H9 (cell line): ENCODE data around the gene ATP6V1D. TPM values are rescaled to one million over a fixed set of nuclear protein-coding genes. Genes with fewer than 3 reads are reported as not detected.

Experiments used
- DNase-seq: peaks from one replicate; pipeline ENCODE4 v3.0.0-alpha.2; 2017
- H2AFZ ChIP-seq: one replicate; pipeline ENCODE4 v1.6.1; 2013; ENCODE audit warnings: mild to moderate bottlenecking, low read length, control low read depth, moderate library complexity
- H2AK5ac ChIP-seq: 2 replicates; pipeline ENCODE4 v1.6.1; 2013; ENCODE audit warnings: low read length, control low read depth, mixed read lengths; ENCODE audit not compliant: insufficient read length
- H2BK120ac ChIP-seq: one replicate; pipeline ENCODE4 v1.6.1; 2013; ENCODE audit warnings: low read depth, mild to moderate bottlenecking, low read length, control low read depth, inconsistent platforms; ENCODE audit not compliant: poor library complexity, severe bottlenecking
- H2BK12ac ChIP-seq: 2 replicates; pipeline ENCODE4 v1.6.1; 2013; ENCODE audit warnings: low read length, control low read depth, mixed read lengths, low read depth; ENCODE audit not compliant: insufficient read length
- H2BK15ac ChIP-seq: 2 replicates; pipeline ENCODE4 v1.6.1; 2013; ENCODE audit warnings: low read depth, low read length, control low read depth
- H2BK20ac ChIP-seq: one replicate; pipeline ENCODE4 v1.6.1; 2013; ENCODE audit warnings: low read depth, mild to moderate bottlenecking, low read length, control low read depth, inconsistent platforms; ENCODE audit not compliant: poor library complexity, severe bottlenecking
- H2BK5ac ChIP-seq: 2 replicates; pipeline ENCODE4 v1.6.1; 2013; ENCODE audit warnings: low read length, control low read depth, mixed read lengths; ENCODE audit not compliant: insufficient read length
- H3K14ac ChIP-seq: 2 replicates; pipeline ENCODE4 v1.6.1; 2013; ENCODE audit warnings: low read length, control low read depth; ENCODE audit not compliant: insufficient read depth
- H3K18ac ChIP-seq: 2 replicates; pipeline ENCODE4 v1.6.1; 2013; ENCODE audit warnings: low read depth, mild to moderate bottlenecking, mixed read lengths, low read length, control low read depth; ENCODE audit not compliant: insufficient read length
- H3K23ac ChIP-seq: 2 replicates; pipeline ENCODE4 v1.6.1; 2013; ENCODE audit warnings: low read length, control low read depth, mixed read lengths, low read depth; ENCODE audit not compliant: insufficient read length
- H3K23me2 ChIP-seq: 2 replicates; pipeline ENCODE4 v1.6.1; 2013; ENCODE audit warnings: low read depth, mild to moderate bottlenecking, mixed read lengths, low read length, control low read depth; ENCODE audit not compliant: insufficient read length, poor library complexity, severe bottlenecking
- H3K27ac ChIP-seq: 2 replicates; pipeline ENCODE4 v1.5.1; 2013; ENCODE audit warnings: low read length, control low read depth, mixed read lengths, low read depth; ENCODE audit not compliant: insufficient read length
- H3K27me3 ChIP-seq: 2 replicates; pipeline ENCODE4 v1.6.1; 2013; ENCODE audit warnings: low read length, control low read depth, inconsistent platforms; ENCODE audit not compliant: insufficient read depth
- H3K4ac ChIP-seq: 2 replicates; pipeline ENCODE4 v1.6.1; 2013; ENCODE audit warnings: low read depth, mild to moderate bottlenecking, control low read depth, inconsistent platforms, low read length, moderate library complexity
- H3K4me1 ChIP-seq: 2 replicates; pipeline ENCODE4 v1.6.1; 2013; ENCODE audit warnings: low read length, control low read depth, inconsistent platforms; ENCODE audit not compliant: insufficient read depth
- H3K4me2 ChIP-seq: 2 replicates; pipeline ENCODE4 v1.6.1; 2013; ENCODE audit warnings: low read length, control low read depth, mixed read lengths; ENCODE audit not compliant: insufficient read length, insufficient read depth
- H3K56ac ChIP-seq: 2 replicates; pipeline ENCODE4 v1.6.1; 2013; ENCODE audit warnings: low read depth, mild to moderate bottlenecking, mixed read lengths, low read length, control low read depth; ENCODE audit not compliant: insufficient read length
- H3K79me1 ChIP-seq: 2 replicates; pipeline ENCODE4 v1.6.1; 2013; ENCODE audit warnings: low read depth, mild to moderate bottlenecking, moderate library complexity, low read length, control low read depth, inconsistent platforms; ENCODE audit not compliant: insufficient read depth, poor library complexity, severe bottlenecking
- H3K79me2 ChIP-seq: 2 replicates; pipeline ENCODE4 v1.6.1; 2013; ENCODE audit warnings: low read length, control low read depth, inconsistent platforms; ENCODE audit not compliant: insufficient read depth
- H3K9ac ChIP-seq: 2 replicates; pipeline ENCODE4 v1.6.1; 2013; ENCODE audit warnings: low read length, control low read depth, mixed read lengths; ENCODE audit not compliant: insufficient read length; ENCODE audit errors: extremely low read depth
- H3K9me3 ChIP-seq: one replicate; pipeline ENCODE4 v1.6.1; 2013; ENCODE audit warnings: low read depth, low read length, inconsistent platforms; ENCODE audit not compliant: control insufficient read depth
- H3T11ph ChIP-seq: one replicate; pipeline ENCODE4 v1.6.1; 2013; ENCODE audit warnings: mild to moderate bottlenecking, low read length, control low read depth, inconsistent platforms
- H4K20me1 ChIP-seq: one replicate; pipeline ENCODE4 v1.6.1; 2013; ENCODE audit not compliant: control insufficient read depth, insufficient read length, insufficient read depth
- H4K5ac ChIP-seq: 2 replicates; pipeline ENCODE4 v1.6.1; 2013; ENCODE audit warnings: low read depth, mild to moderate bottlenecking, mixed read lengths, low read length, control low read depth; ENCODE audit not compliant: insufficient read length
- H4K8ac ChIP-seq: replicated peaks from 2 replicates; pipeline ENCODE4 v1.6.1; 2013; ENCODE audit warnings: low read length, control low read depth, mixed read lengths, low read depth; ENCODE audit not compliant: insufficient read length
- H4K91ac ChIP-seq: 2 replicates; pipeline ENCODE4 v1.6.1; 2013; ENCODE audit warnings: low read depth, mild to moderate bottlenecking, moderate library complexity, mixed read lengths, low read length, control low read depth; ENCODE audit not compliant: insufficient read length
- H3K27ac Mint-ChIP-seq, 3 experiments: 2 replicates in 2 of 3; 3 replicates in 1 of 3; pipeline ENCODE4 v1.8.0; 2020 to 2021; ENCODE audit warnings: mixed read lengths in 3 of 3, mild to moderate bottlenecking in 1 of 3, moderate library complexity in 1 of 3
- H3K27me3 Mint-ChIP-seq: 2 replicates; pipeline ENCODE4 v1.8.0; 2021; ENCODE audit warnings: low read depth, mild to moderate bottlenecking, moderate library complexity, mixed read lengths
- H3K36me3 Mint-ChIP-seq, 3 experiments: 2 replicates in 2 of 3; 3 replicates in 1 of 3; pipeline ENCODE4 v1.8.0; 2020 to 2021; ENCODE audit warnings: low read depth in 3 of 3, mixed read lengths in 3 of 3; ENCODE audit not compliant: insufficient read depth in 1 of 3
- H3K4me1 Mint-ChIP-seq, 2 experiments: 2 replicates each; pipeline ENCODE4 v1.8.0; 2020; ENCODE audit warnings: mixed read lengths in 2 of 2
- H3K4me3 Mint-ChIP-seq, 2 experiments: 2 replicates in 1 of 2; 3 replicates in 1 of 2; pipeline ENCODE4 v1.8.0; 2020 to 2021; ENCODE audit warnings: mild to moderate bottlenecking in 2 of 2, mixed read lengths in 2 of 2, moderate library complexity in 1 of 2
- H3K9me3 Mint-ChIP-seq, 2 experiments: 2 replicates in 1 of 2; 3 replicates in 1 of 2; pipeline ENCODE4 v1.8.0; 2020; ENCODE audit warnings: mild to moderate bottlenecking in 2 of 2, mixed read lengths in 2 of 2, moderate library complexity in 1 of 2
- WGBS: extraction: QIAGEN DNeasy Blood & Tissue Kit; methylation state at CpG from one replicate; pipeline ENCODE4 v1.1.7; 2013; ENCODE audit warnings: missing lambda C conversion rate, low lambda C conversion rate, mixed read lengths; ENCODE audit not compliant: insufficient read length; ENCODE audit errors: extremely low coverage; 5-methylcytosine and 5-hydroxymethylcytosine counted together
- total RNA-seq: library from RNA; stranded (reverse); gene quantifications from 2 replicates; pipeline ENCODE4 v1.2.1, GENCODE V29; 2021
- TF ChIP-seq, protein P1 (sequence below): fragments of 200-600 bp; sonication (generic); conservative IDR thresholded peaks from 3 replicates; pipeline ENCODE4 v1.8.0; 2021; ENCODE audit warnings: antibody characterized with exemption, mild to moderate bottlenecking

ATP6V1D gene
- total RNA-seq, 1 experiment from 2014 or later, result 85.7 TPM

DNA sequence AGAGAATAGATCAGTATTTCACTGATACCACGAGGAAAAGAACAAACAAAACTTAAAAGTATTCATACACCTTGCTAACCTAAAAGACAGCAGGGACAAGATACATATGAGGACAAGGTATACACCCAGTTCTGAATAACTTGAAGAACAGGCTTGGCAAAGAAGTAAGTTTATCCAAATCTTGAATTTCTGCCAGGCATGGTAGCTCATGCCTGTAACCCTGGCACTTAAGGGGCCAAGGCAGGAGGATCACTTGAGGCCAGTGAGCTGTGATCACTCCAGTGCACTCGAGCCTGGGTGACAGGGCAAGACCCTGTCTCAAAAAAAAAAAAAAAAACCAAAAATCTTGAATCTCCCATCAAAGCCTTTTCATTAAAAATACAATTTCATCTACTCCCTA lies 25.5 kb upstream of the ATP6V1D start:
- H3K4me2 ChIP-seq, result no peak overlapping the region
- H3K9me3 Mint-ChIP-seq, result no peaks in the 10 kb centered on the region
- H3K79me2 ChIP-seq, result no peaks in the 10 kb centered on the region
- H3K9ac ChIP-seq, result no peak overlapping the region
- no peak overlapping the region for H3K14ac ChIP-seq
- no peaks in the 10 kb centered on the region for H3K4me1 Mint-ChIP-seq
- no peak overlapping the region for H2BK120ac ChIP-seq
- H2BK20ac ChIP-seq, result no peak overlapping the region
- no peak overlapping the region for H4K91ac ChIP-seq
- H3K23ac ChIP-seq, result no peak overlapping the region
- H4K8ac ChIP-seq, result no peak overlapping the region
- H3K27ac Mint-ChIP-seq, result no peak overlapping the region
- no peaks in the 10 kb centered on the region for H3K27me3 ChIP-seq
- no peak overlapping the region for H2BK5ac ChIP-seq
- H3K4me3 Mint-ChIP-seq, result no peak overlapping the region
- no CpG with 5 or more reads among the region's 2 CpGs for WGBS
- H4K5ac ChIP-seq, result no peak overlapping the region
- H2BK12ac ChIP-seq, result no peak overlapping the region
- H3K9me3 ChIP-seq, result no peaks in the 10 kb centered on the region
- no peak overlapping the region for H3K27ac ChIP-seq
- H3K27me3 Mint-ChIP-seq, result no peaks in the 10 kb centered on the region
- H2AK5ac ChIP-seq, result no peak overlapping the region
- H3K56ac ChIP-seq, result no peak overlapping the region
- no peak overlapping the region for H2AFZ ChIP-seq
- H3K23me2 ChIP-seq, result no peaks in the 10 kb centered on the region
- no peaks in the 10 kb centered on the region for H3K4me1 ChIP-seq
- H3T11ph ChIP-seq, result no peak overlapping the region
- no peaks in the 10 kb centered on the region for H4K20me1 ChIP-seq
- H3K4ac ChIP-seq, result no peak overlapping the region
- no peak overlapping the region for H3K18ac ChIP-seq
- no peak overlapping the region for H2BK15ac ChIP-seq
- DNase-seq, result no peak
- TF ChIP-seq, protein P1, sequence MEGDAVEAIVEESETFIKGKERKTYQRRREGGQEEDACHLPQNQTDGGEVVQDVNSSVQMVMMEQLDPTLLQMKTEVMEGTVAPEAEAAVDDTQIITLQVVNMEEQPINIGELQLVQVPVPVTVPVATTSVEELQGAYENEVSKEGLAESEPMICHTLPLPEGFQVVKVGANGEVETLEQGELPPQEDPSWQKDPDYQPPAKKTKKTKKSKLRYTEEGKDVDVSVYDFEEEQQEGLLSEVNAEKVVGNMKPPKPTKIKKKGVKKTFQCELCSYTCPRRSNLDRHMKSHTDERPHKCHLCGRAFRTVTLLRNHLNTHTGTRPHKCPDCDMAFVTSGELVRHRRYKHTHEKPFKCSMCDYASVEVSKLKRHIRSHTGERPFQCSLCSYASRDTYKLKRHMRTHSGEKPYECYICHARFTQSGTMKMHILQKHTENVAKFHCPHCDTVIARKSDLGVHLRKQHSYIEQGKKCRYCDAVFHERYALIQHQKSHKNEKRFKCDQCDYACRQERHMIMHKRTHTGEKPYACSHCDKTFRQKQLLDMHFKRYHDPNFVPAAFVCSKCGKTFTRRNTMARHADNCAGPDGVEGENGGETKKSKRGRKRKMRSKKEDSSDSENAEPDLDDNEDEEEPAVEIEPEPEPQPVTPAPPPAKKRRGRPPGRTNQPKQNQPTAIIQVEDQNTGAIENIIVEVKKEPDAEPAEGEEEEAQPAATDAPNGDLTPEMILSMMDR, result no peak
- no peaks in the 10 kb centered on the region for H3K79me1 ChIP-seq
- H3K36me3 Mint-ChIP-seq, result peaks cover 10 to 54% (median 52%) of the 10 kb centered on the region in 3 experiments; a peak in 6 of 7 replicates
